GM13977 (cell line): ENCODE measurements around the gene MPPED1.

ENCODE experiments used
- DNase-seq: peaks from one replicate; pipeline ENCODE4 v3.0.0; 2012; ENCODE audit warnings: low spot score
- CTCF ChIP-seq: IDR thresholded peaks from 2 replicates; pipeline ENCODE4 v1.5.1; 2012; ENCODE audit warnings: mild to moderate bottlenecking, control low read depth; ENCODE audit not compliant: insufficient read depth; ENCODE audit errors: extremely low read depth, missing control alignments
- in situ Hi-C: fragments of 300-500 bp; cut with MboI; formaldehyde crosslinking; loops from one replicate; pipeline ENCODE4 v1.12.0; 2022; ENCODE audit warnings: low sequenced_read_pairs, low pct_unique_long_range_greater_than_20kb, mixed read lengths, inconsistent platforms; ENCODE audit not compliant: unreplicated experiment

The MPPED1 gene

GRCh38 chr22:43397766-43398165 lies 14.0 kb upstream of the MPPED1 start:
- no peak for TF ChIP-seq CTCF
- no peak for DNase-seq
- in situ Hi-C loops, result no loop called here

GRCh38 chr22:43398246-43398645 lies 13.6 kb upstream of the MPPED1 start:
- DNase-seq, result no peak
- no peak for TF ChIP-seq CTCF
- in situ Hi-C loops, result no loop called here

- DNase-seq, result no peak
- TF ChIP-seq CTCF, result no peak
- in situ Hi-C loops, result no loop called here
These were observed 12.9 kb upstream of the MPPED1 start for GRCh38 chr22:43398910-43399309.

GRCh38 chr22:43399338-43399979 lies 12.4 kb upstream of the MPPED1 start:
- no peak for TF ChIP-seq CTCF
- DNase-seq, result no peak
- in situ Hi-C loops, result no loop called here

GRCh38 chr22:43399980-43400358 lies 11.8 kb upstream of the MPPED1 start:
- TF ChIP-seq CTCF, result no peak
- no peak for DNase-seq
- in situ Hi-C loops, result no loop called here

- no peak for TF ChIP-seq CTCF
- in situ Hi-C loops, result no loop called here
- no peak for DNase-seq
These were observed 11.4 kb upstream of the MPPED1 start for GRCh38 chr22:43400449-43400848.

- in situ Hi-C loops, result no loop called here
- no peak for TF ChIP-seq CTCF
- no peak for DNase-seq
These were observed 10.6 kb upstream of the MPPED1 start for GRCh38 chr22:43401233-43401632.
